ENCODE measurements around the gene CIP2A.

CIP2A gene

DNA sequence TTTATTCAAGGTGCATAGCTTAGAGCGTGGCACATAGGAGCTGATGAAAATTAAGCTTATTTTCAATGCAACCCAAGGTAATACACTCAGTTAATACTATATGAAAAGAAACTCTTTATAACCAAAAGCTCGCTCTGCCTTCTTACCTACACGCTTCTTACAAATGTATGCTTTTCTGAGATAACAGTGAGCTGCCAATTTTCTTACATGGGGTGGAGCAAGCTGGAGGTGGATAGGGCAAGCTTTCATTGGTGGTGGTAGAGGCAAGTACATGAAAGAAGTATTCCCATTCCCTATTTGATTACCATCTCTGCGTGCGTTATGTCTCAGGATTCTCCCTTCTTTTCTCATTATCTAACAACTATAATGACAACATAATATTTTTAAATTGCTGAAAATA, 9.1 kb upstream of the CIP2A start:
- Histone ChIP-seq H3K79me2 (ENCODE audit: low read length) (no peaks in the 10 kb centered on the region), H3K4me1 (ENCODE audit: low read length) (no peaks in the 10 kb centered on the region), H3K36me3 (replicated peaks; ENCODE audit: insufficient read depth, low read length) (no peaks in the 10 kb centered on the region), H4K20me1 (ENCODE audit: insufficient read depth, low read length) (no peaks in the 10 kb centered on the region), H3K27me3 (replicated peaks; ENCODE audit: insufficient read depth, low read length) (no peaks in the 10 kb centered on the region), H2AFZ (ENCODE audit: low read length) (no peak overlapping the region), H3K9ac (ENCODE audit: low read length) (no peak overlapping the region), H3K4me2 (ENCODE audit: low read depth, low read length) (no peak overlapping the region), H3K9me2 (replicated peaks; ENCODE audit: insufficient read depth, low read length) (no peaks in the 10 kb centered on the region), H3F3A (ENCODE audit: insufficient read depth, low read length) (no peaks in the 10 kb centered on the region), H3K9me3 (replicated peaks; ENCODE audit: insufficient read depth, low read length) (no peaks in the 10 kb centered on the region), H3K4me3 (ENCODE audit: low read length) (no peak overlapping the region), H3K27ac (ENCODE audit: low read length) (no peak overlapping the region)
- no peak for DNase-seq
- TF ChIP-seq, protein P1, sequence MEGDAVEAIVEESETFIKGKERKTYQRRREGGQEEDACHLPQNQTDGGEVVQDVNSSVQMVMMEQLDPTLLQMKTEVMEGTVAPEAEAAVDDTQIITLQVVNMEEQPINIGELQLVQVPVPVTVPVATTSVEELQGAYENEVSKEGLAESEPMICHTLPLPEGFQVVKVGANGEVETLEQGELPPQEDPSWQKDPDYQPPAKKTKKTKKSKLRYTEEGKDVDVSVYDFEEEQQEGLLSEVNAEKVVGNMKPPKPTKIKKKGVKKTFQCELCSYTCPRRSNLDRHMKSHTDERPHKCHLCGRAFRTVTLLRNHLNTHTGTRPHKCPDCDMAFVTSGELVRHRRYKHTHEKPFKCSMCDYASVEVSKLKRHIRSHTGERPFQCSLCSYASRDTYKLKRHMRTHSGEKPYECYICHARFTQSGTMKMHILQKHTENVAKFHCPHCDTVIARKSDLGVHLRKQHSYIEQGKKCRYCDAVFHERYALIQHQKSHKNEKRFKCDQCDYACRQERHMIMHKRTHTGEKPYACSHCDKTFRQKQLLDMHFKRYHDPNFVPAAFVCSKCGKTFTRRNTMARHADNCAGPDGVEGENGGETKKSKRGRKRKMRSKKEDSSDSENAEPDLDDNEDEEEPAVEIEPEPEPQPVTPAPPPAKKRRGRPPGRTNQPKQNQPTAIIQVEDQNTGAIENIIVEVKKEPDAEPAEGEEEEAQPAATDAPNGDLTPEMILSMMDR (IDR thresholded peaks at IDR 0.05; ENCODE audit: low read length), result no peak
- no peak for TF ChIP-seq EZH2phosphoT487 (IDR thresholded peaks at IDR 0.05; ENCODE audit: low read length)

DNA sequence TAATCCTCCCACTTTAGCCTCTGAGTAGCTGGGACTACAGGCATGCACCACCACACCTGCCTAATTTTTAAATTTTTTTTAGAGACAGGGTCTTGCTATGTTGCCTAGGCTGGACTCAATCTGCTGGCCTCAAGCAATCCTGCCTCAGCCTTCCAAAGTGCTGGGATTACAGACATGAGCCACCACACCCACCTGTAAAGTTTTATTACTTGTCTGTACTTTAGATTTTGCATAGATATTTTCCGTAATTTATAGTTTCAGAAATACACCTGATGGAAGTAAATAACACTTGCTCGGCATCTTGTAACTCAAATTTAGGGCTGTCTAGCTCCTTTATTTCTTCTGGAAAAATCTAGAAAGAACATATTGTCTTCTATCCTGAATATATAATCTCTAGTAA, 6.1 kb upstream of the CIP2A start:
- H3K79me2 ChIP-seq (ENCODE audit: low read length), result no peaks in the 10 kb centered on the region

DNA sequence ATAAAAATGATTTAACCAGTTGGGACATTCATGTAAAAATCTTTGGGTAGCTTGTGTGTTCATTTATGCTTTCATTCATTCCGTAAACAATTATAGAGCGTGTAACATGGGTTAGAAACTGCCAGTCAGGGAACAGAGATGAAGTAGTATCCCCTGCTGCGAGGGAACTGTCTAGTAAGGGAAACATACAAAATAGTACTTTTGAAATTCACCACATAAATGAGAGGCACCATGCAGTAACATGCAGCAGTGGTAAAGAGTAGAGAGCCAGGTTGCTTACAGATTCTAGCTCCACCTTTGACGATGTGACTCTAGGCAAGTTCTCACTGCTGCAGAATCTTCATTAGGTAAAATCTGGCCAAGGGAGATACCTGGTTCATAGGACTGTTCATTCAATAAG, 1.2 kb upstream of the CIP2A start:
- Histone ChIP-seq H3K4me2 (ENCODE audit: low read depth, low read length) (peak overlapping the region; percentile 85), H4K20me1 (ENCODE audit: insufficient read depth, low read length) (no peaks in the 10 kb centered on the region), H3K27ac (ENCODE audit: low read length) (no peak overlapping the region; the same call in 1 of the 2 replicates), H3F3A (ENCODE audit: insufficient read depth, low read length) (peaks cover 11% of the 10 kb centered on the region), H3K79me2 (ENCODE audit: low read length) (peaks cover 38% of the 10 kb centered on the region), H3K36me3 (replicated peaks; ENCODE audit: insufficient read depth, low read length) (no peaks in the 10 kb centered on the region), H3K9ac (ENCODE audit: low read length) (peak overlapping the region; percentile 89; the same call in 1 of the 2 replicates), H3K9me3 (replicated peaks; ENCODE audit: insufficient read depth, low read length) (no peaks in the 10 kb centered on the region), H3K9me2 (replicated peaks; ENCODE audit: insufficient read depth, low read length) (no peaks in the 10 kb centered on the region), H3K4me1 (ENCODE audit: low read length) (peaks cover 18% of the 10 kb centered on the region), H3K4me3 (ENCODE audit: low read length) (peak overlapping the region; percentile 86), H2AFZ (ENCODE audit: low read length) (peak overlapping the region; percentile 94; the same call in 1 of the 2 replicates), H3K27me3 (replicated peaks; ENCODE audit: insufficient read depth, low read length) (no peaks in the 10 kb centered on the region)
- TF ChIP-seq, protein P1 (IDR thresholded peaks at IDR 0.05; ENCODE audit: low read length), result no peak
- no peak for TF ChIP-seq EZH2phosphoT487 (IDR thresholded peaks at IDR 0.05; ENCODE audit: low read length)
- no peak for TF ChIP-seq EZH2 (optimal IDR thresholded peaks at IDR 0.05; ENCODE audit: low read depth, low read length)
- peak; percentile 8 for DNase-seq

More for the DNA sequence above, 6.1 kb upstream of the CIP2A start:
- H3K9me2 ChIP-seq (replicated peaks; ENCODE audit: insufficient read depth, low read length), result no peaks in the 10 kb centered on the region
- no peaks in the 10 kb centered on the region for H3K9me3 ChIP-seq (replicated peaks; ENCODE audit: insufficient read depth, low read length)
- H3K36me3 ChIP-seq (replicated peaks; ENCODE audit: insufficient read depth, low read length), result no peaks in the 10 kb centered on the region
- DNase-seq, result no peak
- H2AFZ ChIP-seq (ENCODE audit: low read length), result no peak overlapping the region
- TF ChIP-seq EZH2 (optimal IDR thresholded peaks at IDR 0.05; ENCODE audit: low read depth, low read length) (no peak), EZH2phosphoT487 (IDR thresholded peaks at IDR 0.05; ENCODE audit: low read length) (no peak)
- TF ChIP-seq, protein P1 (IDR thresholded peaks at IDR 0.05; ENCODE audit: low read length), result no peak
- no peak overlapping the region for H3K27ac ChIP-seq (ENCODE audit: low read length)
- no peaks in the 10 kb centered on the region for H3K27me3 ChIP-seq (replicated peaks; ENCODE audit: insufficient read depth, low read length)
- H3K9ac ChIP-seq (ENCODE audit: low read length), result no peak overlapping the region
- H3F3A ChIP-seq (ENCODE audit: insufficient read depth, low read length), result peaks cover 3% of the 10 kb centered on the region
- H3K4me3 ChIP-seq (ENCODE audit: low read length), result no peak overlapping the region
- H3K4me2 ChIP-seq (ENCODE audit: low read depth, low read length), result no peak overlapping the region
- no peaks in the 10 kb centered on the region for H4K20me1 ChIP-seq (ENCODE audit: insufficient read depth, low read length)
- H3K4me1 ChIP-seq (ENCODE audit: low read length), result peaks cover 6% of the 10 kb centered on the region; the same call in 1 of the 2 replicates

Data from MM.1S (cell line).